H1 (cell line): ENCODE data around the gene OPA3.

Experiments used
- CTBP2 ChIP-seq: IDR thresholded peaks from 2 replicates; pipeline ENCODE4 v1.7.0; 2011; ENCODE audit warnings: borderline replicate concordance, mild to moderate bottlenecking, moderate library complexity, mixed read lengths, low read length; ENCODE audit not compliant: insufficient read depth, insufficient read length
- CTCF ChIP-seq, 3 experiments: IDR thresholded peaks; 1 replicate in 2 of 3; 2 replicates in 1 of 3; pipeline versions ENCODE4 v1.5.1 to v1.6.1; 2011; ENCODE audit warnings: low read length in 3 of 3, mild to moderate bottlenecking in 3 of 3, inconsistent platforms in 2 of 3, low read depth in 1 of 3, moderate library complexity in 1 of 3; ENCODE audit not compliant: insufficient read depth in 1 of 3; ENCODE audit errors: control extremely low read depth in 1 of 3
- EZH2 ChIP-seq: fragments of 200-600 bp; sonication (generic); IDR thresholded peaks from 2 replicates; pipeline ENCODE4 v1.7.1; 2012; ENCODE audit warnings: low read depth, mild to moderate bottlenecking, moderate library complexity, low read length, inconsistent platforms; ENCODE audit not compliant: severe bottlenecking
- JUN ChIP-seq: IDR thresholded peaks from 2 replicates; pipeline ENCODE4 v1.6.1; 2011; ENCODE audit warnings: low read depth, mild to moderate bottlenecking, improper control_type of control experiment, low read length
- JUND ChIP-seq: IDR thresholded peaks from 2 replicates; pipeline ENCODE4 v1.6.1; 2011; ENCODE audit warnings: mild to moderate bottlenecking, improper control_type of control experiment, low read length
- PHF8 ChIP-seq: fragments of 200-600 bp; sonication (generic); conservative IDR thresholded peaks from 2 replicates; pipeline ENCODE4 v1.7.1; 2012; ENCODE audit warnings: low read depth, mild to moderate bottlenecking, inconsistent platforms, low read length, moderate library complexity
- POLR2A ChIP-seq, 2 experiments: IDR thresholded peaks; 1 replicate in 1 of 2; 2 replicates in 1 of 2; pipeline ENCODE4 v1.6.1; 2011; ENCODE audit warnings: low read depth in 2 of 2, low read length in 2 of 2, mild to moderate bottlenecking in 2 of 2; ENCODE audit errors: control extremely low read depth in 1 of 2
- POLR2AphosphoS5 ChIP-seq: IDR thresholded peaks from 2 replicates; pipeline ENCODE4 v1.6.1; 2011; ENCODE audit warnings: low read depth, low read length
- RAD21 ChIP-seq, 2 experiments: IDR thresholded peaks in 1 of 2; conservative IDR thresholded peaks in 1 of 2; 2 replicates each; pipeline ENCODE4 v1.6.1; 2011; ENCODE audit warnings: low read depth in 2 of 2, low read length in 2 of 2, improper control_type of control experiment in 1 of 2, inconsistent platforms in 1 of 2, mild to moderate bottlenecking in 1 of 2, moderate library complexity in 1 of 2
- SP1 ChIP-seq: IDR thresholded peaks from 2 replicates; pipeline ENCODE4 v1.6.1; 2011; ENCODE audit warnings: low read depth, low read length
- SP4 ChIP-seq: IDR thresholded peaks from 2 replicates; pipeline ENCODE4 v1.6.1; 2012; ENCODE audit warnings: low read length, inconsistent platforms
- TCF12 ChIP-seq: IDR thresholded peaks from 2 replicates; pipeline ENCODE4 v1.6.1; 2011; ENCODE audit warnings: low read depth, mild to moderate bottlenecking, low read length

- TF ChIP-seq POLR2A (IDR thresholded peaks at IDR 0.05; ENCODE audit: control extremely low read depth in 1 of 2, low read depth in 2 of 2, low read length in 2 of 2) = no peak
- no peak for TF ChIP-seq SP4
- no peak for TF ChIP-seq RAD21 (IDR thresholded peaks at IDR 0.05 in 1 of 2, conservative IDR thresholded peaks at IDR 0.05 in 1 of 2; ENCODE audit: low read depth in 2 of 2, low read length in 2 of 2)
- no peak for TF ChIP-seq SP1
- no peak for TF ChIP-seq CTCF (IDR thresholded peaks at IDR 0.05; ENCODE audit: control extremely low read depth in 1 of 3, insufficient read depth in 1 of 3, low read depth in 1 of 3, low read length in 3 of 3)
- no peak for TF ChIP-seq EZH2
- no peak for TF ChIP-seq TCF12
- no peak for TF ChIP-seq PHF8
- TF ChIP-seq CTBP2 = no peak
- TF ChIP-seq JUN = no peak
- TF ChIP-seq POLR2AphosphoS5 = no peak
- TF ChIP-seq JUND = no peak
Observed at GRCh38 chr19:45574526-45574925, 10.1 kb downstream of the OPA3 start.
